Activated gamma-delta T cell treated with Interleukin-2 at 50 U/mL for 16 hours (primary cell): Measurements from ENCODE around the gene KIAA0753.

Experiments
- DNase-seq: peaks from one replicate; pipeline ENCODE4 v3.0.0-alpha.2; 2020

KIAA0753 gene

DNA sequence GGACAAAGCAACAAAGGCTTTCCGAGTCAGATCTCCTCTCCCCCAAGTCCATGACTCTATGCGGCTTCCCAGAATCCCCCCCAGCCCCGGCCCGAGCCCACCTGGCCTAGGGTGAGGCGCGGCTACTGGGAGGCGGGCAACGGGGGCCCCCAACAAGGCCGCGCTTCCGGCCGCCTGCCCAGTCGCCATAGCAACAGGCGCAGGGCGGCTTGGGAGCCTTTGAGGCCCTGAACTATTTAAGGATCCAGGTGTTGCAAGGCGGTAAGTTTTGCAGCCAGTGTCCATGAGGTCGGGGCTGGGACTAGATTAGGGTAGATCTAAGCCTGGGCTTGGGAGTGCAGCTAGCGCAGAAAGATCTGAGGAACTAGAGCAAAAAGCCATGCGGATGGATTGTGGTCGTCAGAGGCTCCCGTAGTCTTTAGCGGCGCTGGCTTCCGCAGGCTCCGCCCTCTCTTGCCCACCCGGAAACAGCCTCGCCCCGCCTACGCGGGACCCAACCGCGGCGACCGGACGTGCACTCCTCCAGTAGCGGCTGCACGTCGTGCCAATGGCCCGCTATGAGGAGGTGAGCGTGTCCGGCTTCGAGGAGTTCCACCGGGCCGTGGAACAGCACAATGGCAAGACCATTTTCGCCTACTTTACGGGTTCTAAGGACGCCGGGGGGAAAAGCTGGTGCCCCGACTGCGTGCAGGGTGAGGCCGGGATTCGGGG lies at the start of gene KIAA0753, which contains the start of gene TXNDC17:
Gene KIAA0753 (minus strand): TSS at position 176 of the 711 bp plus-strand sequence. CDS start 5,608 bp downstream, outside the sequence.
Gene TXNDC17 (plus strand): TSS at position 525 of the 711 bp plus-strand sequence. CDS start 23 bp downstream, at position 548.
- DNase-seq = peak; percentile 92

- DNase-seq = no peak
Measured at GRCh38 chr17:6688944-6689343, 48.4 kb upstream of the KIAA0753 start.

DNA sequence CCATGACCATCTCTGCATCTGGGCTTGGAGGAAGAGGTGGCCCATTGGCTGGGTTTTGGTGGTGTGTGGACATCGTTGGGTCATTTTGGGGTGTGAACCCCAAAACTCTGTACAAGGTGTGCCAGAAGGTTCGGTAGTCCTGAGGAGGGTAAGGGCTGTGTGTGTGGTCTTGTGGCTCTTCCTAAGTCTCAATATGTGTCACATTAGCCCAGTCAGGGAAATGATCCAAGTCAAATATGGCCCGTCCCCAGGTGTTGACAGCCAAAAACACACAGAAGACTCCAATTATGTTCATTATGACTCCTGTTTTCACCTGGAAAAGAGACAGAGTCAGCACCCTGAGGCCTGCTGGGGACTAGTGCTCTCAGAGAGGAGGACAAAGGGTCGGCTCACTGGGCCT lies 45.5 kb upstream of the KIAA0753 start:
- DNase-seq = no peak

DNA sequence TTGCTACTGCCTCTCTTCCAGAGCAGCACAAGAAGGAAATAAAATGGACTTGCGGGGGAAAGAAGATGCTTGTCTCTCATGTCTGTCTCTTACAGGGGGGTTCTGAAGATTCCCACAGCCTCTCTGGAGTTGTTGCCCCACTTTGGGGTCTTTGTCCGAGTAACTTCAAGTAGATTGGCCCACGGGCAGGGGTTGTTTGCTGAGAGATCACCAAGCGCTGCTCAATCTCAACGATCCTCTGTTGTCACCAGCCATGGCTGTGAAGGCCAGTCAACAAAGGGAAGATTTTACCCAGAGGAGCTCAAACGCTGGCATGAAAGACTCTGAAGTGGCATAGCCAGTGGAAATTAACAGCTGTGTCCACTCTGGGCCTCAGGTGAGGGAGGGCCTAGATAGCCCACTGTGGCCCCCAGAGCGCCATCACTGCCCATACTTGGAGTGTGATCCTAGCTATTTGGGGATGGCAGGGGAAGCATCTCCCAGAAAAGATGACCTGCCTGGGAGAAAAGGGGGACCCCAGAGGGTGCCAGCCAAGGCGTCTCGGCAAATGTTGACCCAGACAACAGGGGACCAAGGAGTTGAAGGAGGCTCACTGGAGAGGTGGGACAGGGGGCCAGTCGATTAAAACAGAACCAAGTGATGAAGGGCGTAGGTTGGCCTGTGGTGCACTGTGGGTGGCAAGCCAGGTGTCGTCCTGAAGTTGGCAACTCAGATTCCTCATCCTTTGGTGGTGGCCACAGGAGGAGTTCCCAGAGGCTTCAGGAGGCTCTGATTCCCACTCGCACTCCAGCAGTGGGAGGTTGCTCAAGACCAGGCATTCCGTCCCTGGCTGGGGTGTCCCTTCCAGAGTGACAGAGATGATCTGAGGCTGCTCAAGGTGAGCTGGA lies 44.6 kb upstream of the KIAA0753 start:
- no peak for DNase-seq

GRCh38 chr17:6684460-6684783 lies 43.9 kb upstream of the KIAA0753 start:
- DNase-seq = no peak

GRCh38 chr17:6683730-6684459 lies 43.4 kb upstream of the KIAA0753 start:
- DNase-seq = no peak

GRCh38 chr17:6683081-6683684 lies 42.7 kb upstream of the KIAA0753 start:
- no peak for DNase-seq

GRCh38 chr17:6682339-6682738 lies 41.8 kb upstream of the KIAA0753 start:
- DNase-seq = no peak

- no peak for DNase-seq
Measured at GRCh38 chr17:6681671-6682070, 41.2 kb upstream of the KIAA0753 start.

DNA sequence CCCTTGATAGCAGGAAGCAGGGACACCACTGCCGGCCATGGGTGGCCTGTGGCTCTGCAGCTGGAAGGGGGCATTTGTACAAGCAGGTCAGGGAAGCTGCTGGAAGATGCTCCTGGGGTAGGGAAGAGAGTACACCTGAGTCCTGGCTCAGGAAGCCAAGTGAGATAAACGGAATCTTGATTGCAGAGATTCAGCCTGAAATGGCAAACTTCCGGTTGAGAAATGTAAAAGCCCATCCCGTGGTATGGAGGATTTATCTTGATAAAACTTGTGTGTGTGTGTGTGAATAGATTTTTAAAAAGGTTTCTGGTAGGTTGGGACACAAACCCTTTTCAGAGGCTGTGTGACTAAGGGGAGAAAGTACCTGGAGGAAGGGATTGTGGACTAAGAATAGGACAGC lies 40.7 kb upstream of the KIAA0753 start:
- no peak for DNase-seq

DNA sequence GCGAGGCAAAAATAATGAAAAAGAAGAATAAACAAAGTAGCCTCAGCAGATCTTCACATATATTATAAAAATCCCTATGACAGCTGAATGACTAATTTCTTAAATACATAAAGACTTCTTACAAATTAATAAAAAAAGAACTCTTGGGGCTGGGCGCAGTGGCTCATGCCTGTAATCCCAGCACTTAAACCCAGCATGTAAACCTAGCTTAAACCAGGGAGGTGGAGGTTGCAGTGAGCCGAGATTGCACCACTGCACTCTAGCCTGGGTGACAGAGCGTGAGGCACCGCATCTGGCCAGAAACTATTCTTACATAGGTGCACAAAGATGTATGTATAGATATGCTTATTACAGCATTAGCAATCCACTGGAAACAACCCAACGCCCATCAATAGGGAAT lies 38.7 kb upstream of the KIAA0753 start:
- no peak for DNase-seq

DNA sequence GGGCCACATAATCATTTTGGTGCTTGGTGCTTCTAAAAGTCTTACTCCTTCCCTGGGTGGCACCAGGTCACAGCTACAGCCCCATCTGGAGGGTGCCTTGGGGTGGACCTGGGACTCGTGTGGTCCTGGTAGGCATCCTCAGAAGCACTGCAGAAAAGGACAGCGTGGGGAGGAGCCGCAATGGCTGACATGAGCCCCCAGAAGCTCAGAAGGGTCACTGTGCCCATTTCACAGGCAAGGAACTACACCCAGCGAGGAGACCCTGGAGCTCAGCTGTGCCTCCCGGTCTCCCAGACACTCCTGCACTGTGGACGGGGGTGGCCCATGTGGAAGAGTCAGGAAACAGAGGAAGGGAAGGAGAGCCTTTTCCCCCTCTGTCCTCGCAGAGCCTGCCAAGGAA lies 37.4 kb upstream of the KIAA0753 start:
- no peak for DNase-seq

- DNase-seq = no peak
Measured at GRCh38 chr17:6677158-6677831, 36.8 kb upstream of the KIAA0753 start.

DNA sequence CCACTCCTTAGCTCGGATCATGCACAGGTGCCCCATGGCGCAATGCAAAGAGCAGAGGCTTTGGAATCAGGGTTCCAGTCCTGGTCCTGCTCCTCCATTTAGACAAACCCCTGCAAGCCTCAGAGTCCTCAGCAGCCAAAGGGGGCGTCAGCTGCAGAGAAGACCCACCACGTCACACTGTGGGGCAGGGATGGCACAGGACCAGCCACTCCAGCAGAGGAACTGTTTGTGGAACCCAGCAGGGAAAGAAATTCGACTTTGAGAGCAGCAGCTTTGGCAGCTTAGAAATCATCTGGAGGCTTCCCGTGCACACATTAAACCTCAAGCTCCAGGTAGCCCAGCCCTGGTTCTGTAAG lies 36.3 kb upstream of the KIAA0753 start:
- DNase-seq = no peak

- no peak for DNase-seq
Measured at GRCh38 chr17:6675201-6675825, 34.8 kb upstream of the KIAA0753 start.

- no peak for DNase-seq
Measured at GRCh38 chr17:6674586-6674985, 34.1 kb upstream of the KIAA0753 start.

DNA sequence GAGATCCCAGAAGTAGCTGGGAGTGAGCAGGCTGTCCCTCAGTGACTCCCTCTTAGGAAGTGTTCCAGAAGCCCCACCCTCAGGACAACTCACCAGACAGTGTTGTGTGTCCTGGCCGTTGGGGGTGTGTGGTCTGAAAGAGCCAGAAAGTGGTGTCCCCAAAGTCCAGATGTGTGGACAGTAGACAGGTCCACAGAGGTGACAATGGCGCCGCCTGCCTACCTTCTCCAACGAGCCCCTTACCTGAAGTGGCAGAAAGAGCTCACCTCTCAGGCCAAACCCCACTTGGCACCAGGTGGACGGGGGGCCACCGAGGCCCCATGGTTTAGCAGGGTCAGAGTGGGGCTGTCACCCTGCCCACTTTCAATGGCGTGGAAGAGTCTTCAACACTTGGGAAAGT lies 30.9 kb upstream of the KIAA0753 start:
- no peak for DNase-seq

GRCh38 chr17:6670999-6671398 lies 30.5 kb upstream of the KIAA0753 start:
- DNase-seq = no peak

- no peak for DNase-seq
Measured at GRCh38 chr17:6670571-6670970, 30.1 kb upstream of the KIAA0753 start.

DNA sequence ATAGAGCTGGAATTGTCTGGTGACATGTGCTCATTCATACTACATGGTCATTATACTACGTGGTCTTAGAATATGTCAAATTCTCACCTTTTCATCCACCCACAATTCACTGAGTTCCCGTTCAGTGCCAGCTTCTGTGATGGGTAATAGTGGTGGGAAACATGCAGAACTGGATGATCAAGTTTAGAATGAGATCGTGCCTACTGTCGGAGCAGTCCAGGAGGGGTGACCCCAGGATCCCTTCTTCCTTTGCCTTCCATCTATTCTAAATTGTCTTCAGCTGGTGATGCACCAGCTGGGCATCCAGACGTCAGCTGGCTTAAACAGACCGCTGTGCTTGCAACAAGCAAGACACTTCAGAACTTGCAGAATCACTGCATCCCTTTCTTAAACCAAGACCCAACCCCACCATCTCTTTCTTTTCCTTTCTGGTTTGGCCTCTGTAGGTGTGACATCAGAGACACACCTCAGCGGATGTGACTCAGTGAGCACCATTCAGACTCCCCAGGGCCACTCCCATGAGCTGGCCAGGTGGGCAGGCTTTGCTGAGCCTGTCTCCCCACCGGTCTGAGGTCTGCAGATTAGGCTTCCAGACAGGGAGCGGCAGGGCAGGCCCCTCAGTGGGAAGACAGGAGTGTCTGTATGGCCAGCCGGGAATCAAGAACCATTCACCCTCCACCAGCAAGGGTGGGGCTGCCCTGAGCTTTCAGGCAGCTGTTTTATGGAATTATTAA lies 29.1 kb upstream of the KIAA0753 start:
- DNase-seq = no peak

DNA sequence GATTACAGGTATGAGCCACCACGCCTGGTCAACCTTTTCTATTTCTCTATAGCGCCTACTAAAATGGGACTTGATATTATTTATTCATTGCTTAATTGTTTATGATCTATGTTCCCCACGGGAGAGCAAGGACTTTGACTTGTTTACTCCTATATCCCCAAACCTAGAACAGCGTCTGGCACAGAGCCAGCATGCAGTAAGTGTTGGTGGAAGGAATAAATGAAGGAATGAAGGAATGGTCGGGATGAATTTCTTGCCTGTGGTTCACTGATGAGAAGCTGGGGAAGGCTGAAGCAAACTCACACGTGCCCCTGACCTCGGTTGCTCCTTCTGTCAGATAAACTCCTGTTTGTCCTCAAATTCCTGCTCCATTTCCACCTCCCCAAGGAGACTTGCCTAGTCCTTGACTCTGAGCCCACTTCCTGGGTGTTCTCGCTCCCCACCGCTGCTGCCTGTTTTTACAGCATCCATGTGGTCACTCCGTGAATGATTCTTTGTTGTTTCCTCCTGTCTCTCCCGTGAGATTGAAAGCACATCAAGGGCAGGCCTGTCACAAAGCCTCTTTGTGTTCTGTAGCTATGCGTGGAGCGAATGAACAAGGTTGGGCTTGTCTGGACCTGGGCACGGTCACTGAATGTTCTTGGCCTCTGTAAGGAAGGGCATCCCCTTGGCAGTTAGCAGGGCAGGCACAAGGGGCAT lies 28.4 kb upstream of the KIAA0753 start:
- DNase-seq = no peak
